ENCODE data around the gene DNAJC24.

The DNAJC24 gene

GRCh38 chr11:31417357-31417756 is 47.7 kb downstream of the DNAJC24 start:
- no peak for DNase-seq

GRCh38 chr11:31417816-31418215 is 48.2 kb downstream of the DNAJC24 start:
- no peak for DNase-seq

GRCh38 chr11:31419138-31419537 is 49.5 kb downstream of the DNAJC24 start:
- no peak for DNase-seq

- no peak for DNase-seq
Observed at GRCh38 chr11:31419669-31420068, 50.0 kb downstream of the DNAJC24 start.

- DNase-seq = no peak
Observed at GRCh38 chr11:31421820-31422219, 52.2 kb downstream of the DNAJC24 start.

- no peak for DNase-seq
Observed at GRCh38 chr11:31422703-31423102, 53.0 kb downstream of the DNAJC24 start.

- DNase-seq = no peak
Observed at GRCh38 chr11:31424652-31425051, 55.0 kb downstream of the DNAJC24 start.

- no peak for DNase-seq
Observed at GRCh38 chr11:31433851-31434250, 64.2 kb downstream of the DNAJC24 start.

GRCh38 chr11:31437742-31438435 is 68.2 kb downstream of the DNAJC24 start:
- no peak for DNase-seq

- no peak for DNase-seq
Observed at GRCh38 chr11:31441296-31441695, 71.6 kb downstream of the DNAJC24 start.

- peak; percentile 90 for DNase-seq
Observed at GRCh38 chr11:31442086-31442485, 72.4 kb downstream of the DNAJC24 start.

GRCh38 chr11:31443802-31444201 is 74.1 kb downstream of the DNAJC24 start:
- DNase-seq = peak; percentile 26

- no peak for DNase-seq
Observed at GRCh38 chr11:31445621-31446020, 76.0 kb downstream of the DNAJC24 start.

- DNase-seq = no peak
Observed at GRCh38 chr11:31449040-31449439, 79.4 kb downstream of the DNAJC24 start.

- no peak for DNase-seq
Observed at GRCh38 chr11:31450841-31451240, 81.2 kb downstream of the DNAJC24 start.

- DNase-seq = no peak
Observed at GRCh38 chr11:31455177-31455576, 85.5 kb downstream of the DNAJC24 start.

GRCh38 chr11:31464436-31464835 is 94.8 kb downstream of the DNAJC24 start:
- DNase-seq = no peak

- no peak for DNase-seq
Observed at GRCh38 chr11:31474083-31474482, 104.4 kb downstream of the DNAJC24 start.

- DNase-seq = no peak
Observed at GRCh38 chr11:31477528-31478222, 108.0 kb downstream of the DNAJC24 start.

- DNase-seq = no peak
Observed at GRCh38 chr11:31478223-31478590, 108.5 kb downstream of the DNAJC24 start.

- DNase-seq = no peak
Observed at GRCh38 chr11:31479066-31479465, 109.4 kb downstream of the DNAJC24 start.

- no peak for DNase-seq
Observed at GRCh38 chr11:31480930-31481329, 111.3 kb downstream of the DNAJC24 start.
